HUES6 (cell line): Measurements from ENCODE around the gene TMEM239.

Experiments
- H3K27ac ChIP-seq: 2 replicates; pipeline ENCODE4 v1.7.0; 2013; ENCODE audit warnings: low read depth, mild to moderate bottlenecking, low read length, inconsistent platforms
- H3K27me3 ChIP-seq: 2 replicates; pipeline ENCODE4 v1.6.1; 2013; ENCODE audit warnings: low read length; ENCODE audit not compliant: control insufficient read depth, insufficient read depth
- H3K36me3 ChIP-seq: 2 replicates; pipeline ENCODE4 v1.6.1; 2013; ENCODE audit warnings: low read length; ENCODE audit not compliant: control insufficient read depth, insufficient read depth
- H3K4me1 ChIP-seq: 2 replicates; pipeline ENCODE4 v1.6.1; 2013; ENCODE audit warnings: low read length; ENCODE audit not compliant: control insufficient read depth, insufficient read depth
- H3K4me3 ChIP-seq: 2 replicates; pipeline ENCODE4 v1.5.1; 2013; ENCODE audit warnings: low read depth, low read length
- H3K9ac ChIP-seq: one replicate; pipeline ENCODE4 v1.6.1; 2013; ENCODE audit warnings: mild to moderate bottlenecking, low read length
- H3K9me3 ChIP-seq: 2 replicates; pipeline ENCODE4 v1.6.1; 2013; ENCODE audit warnings: low read depth, low read length; ENCODE audit not compliant: control insufficient read depth, insufficient read depth

Gene TMEM239

DNA sequence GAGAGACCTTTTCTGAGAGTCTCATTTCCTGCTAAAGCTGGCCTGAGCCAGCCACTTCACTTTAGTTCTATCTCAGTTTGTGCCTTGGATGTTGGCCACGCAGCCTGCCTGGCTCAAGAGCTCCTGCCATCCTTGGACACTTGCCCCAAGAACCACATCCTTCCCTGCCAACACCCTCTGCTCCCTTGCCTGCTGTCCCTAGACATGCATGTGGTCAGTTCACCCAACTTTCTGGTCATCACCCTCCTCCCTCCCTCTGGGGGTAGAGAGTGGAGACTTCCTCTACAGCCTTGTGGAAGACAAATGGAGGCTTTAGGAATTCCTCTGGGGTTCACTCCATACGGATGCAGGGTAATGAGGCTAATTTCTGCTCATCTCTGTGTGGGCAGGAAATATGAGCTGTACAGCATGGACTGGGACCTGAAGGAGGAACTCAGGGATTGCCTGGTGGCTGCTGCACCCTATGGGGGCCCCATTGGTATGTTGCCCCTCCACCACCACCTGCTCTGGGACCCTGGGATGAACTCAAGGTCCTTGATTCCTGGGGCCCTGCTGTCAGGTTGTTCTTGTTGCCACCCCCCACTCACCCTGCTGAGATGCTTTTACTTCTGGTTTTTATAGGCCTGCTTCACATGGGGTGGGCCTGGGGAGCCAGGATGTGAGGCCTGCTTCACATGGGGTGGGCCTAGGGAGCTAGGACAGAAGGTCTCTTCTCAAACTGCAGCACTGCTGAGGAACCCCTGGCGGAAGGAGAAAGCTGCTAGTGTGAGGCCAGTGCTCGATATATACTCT lies 43.4 kb downstream of the TMEM239 start:
- Histone ChIP-seq H3K4me3 (no peak overlapping the region), H3K4me1 (no peaks in the 10 kb centered on the region), H3K27ac (no peak overlapping the region), H3K9me3 (no peaks in the 10 kb centered on the region), H3K9ac (peak overlapping the region; percentile 26), H3K27me3 (no peaks in the 10 kb centered on the region), H3K36me3 (peaks cover 16% of the 10 kb centered on the region; the same call in 1 of the 2 replicates)

DNA sequence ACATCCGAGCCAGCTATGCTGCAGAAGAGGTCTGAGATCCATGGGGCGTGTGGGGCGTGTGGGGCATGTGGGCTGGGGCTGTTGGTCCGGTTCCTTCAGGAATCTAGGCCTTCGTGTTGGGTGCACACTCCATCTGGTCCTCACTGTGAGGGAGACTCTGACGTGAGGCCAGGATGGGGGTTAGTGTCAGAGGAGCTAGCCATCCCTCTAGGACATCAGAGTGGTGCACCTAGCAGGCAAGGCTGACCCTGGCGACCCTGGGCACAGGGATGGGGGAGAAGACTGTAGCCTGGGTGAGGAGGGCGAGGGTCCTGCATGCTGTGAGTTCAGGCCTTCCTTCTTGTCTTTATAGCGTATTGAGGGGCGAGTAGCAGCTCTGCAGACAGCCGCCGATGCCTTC lies 48.5 kb downstream of the TMEM239 start:
- Histone ChIP-seq H3K36me3 (peaks cover 33% of the 10 kb centered on the region; the same call in 1 of the 2 replicates), H3K9me3 (no peaks in the 10 kb centered on the region), H3K4me1 (no peaks in the 10 kb centered on the region), H3K27me3 (no peaks in the 10 kb centered on the region), H3K27ac (no peak overlapping the region), H3K4me3 (no peak overlapping the region), H3K9ac (no peak overlapping the region)

DNA sequence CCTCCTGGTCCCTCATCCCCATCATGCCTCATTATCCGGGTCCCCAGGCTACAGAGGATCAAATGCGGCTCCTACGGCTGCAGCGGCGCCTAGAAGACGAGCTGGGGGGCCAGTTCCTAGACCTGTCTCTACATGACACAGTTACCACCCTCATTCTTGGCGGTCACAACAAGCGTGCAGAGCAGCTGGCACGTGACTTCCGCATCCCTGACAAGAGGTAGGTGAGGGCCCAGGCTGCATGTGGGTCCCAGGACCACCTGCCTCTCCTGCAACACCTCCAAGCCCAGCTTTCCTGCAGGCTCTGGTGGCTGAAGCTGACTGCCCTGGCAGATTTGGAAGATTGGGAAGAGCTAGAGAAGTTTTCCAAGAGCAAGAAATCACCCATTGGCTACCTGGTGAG lies 48.9 kb downstream of the TMEM239 start:
- Histone ChIP-seq H3K27ac (no peak overlapping the region), H3K36me3 (peaks cover 30% of the 10 kb centered on the region; the same call in 1 of the 2 replicates), H3K27me3 (no peaks in the 10 kb centered on the region), H3K4me3 (no peak overlapping the region), H3K9me3 (no peaks in the 10 kb centered on the region), H3K4me1 (no peaks in the 10 kb centered on the region), H3K9ac (no peak overlapping the region)

DNA sequence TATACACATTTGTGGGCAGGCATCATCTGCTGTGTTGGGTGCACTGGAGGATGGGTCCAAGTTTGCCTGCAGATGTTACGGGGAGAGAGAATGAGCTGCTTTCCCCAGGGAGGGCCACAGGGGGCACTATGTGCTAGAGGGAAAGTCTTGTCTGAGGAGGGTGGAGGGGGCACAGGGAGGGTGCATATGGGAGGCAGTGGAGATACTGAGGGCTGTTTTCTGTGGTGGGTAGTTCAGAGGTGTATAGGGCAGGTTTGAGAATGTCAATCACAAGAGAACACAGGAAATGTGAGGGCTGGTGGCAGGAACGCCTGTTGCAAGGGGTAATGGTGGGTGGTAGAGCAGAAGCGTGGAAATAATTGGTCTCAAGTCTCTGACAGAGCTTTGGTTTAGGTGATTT lies 49.5 kb downstream of the TMEM239 start:
- Histone ChIP-seq H3K27ac (no peak overlapping the region), H3K9me3 (no peaks in the 10 kb centered on the region), H3K4me1 (peaks cover 2% of the 10 kb centered on the region; the same call in 1 of the 2 replicates), H3K4me3 (no peak overlapping the region), H3K9ac (no peak overlapping the region), H3K27me3 (no peaks in the 10 kb centered on the region), H3K36me3 (peaks cover 29% of the 10 kb centered on the region; the same call in 1 of the 2 replicates)

DNA sequence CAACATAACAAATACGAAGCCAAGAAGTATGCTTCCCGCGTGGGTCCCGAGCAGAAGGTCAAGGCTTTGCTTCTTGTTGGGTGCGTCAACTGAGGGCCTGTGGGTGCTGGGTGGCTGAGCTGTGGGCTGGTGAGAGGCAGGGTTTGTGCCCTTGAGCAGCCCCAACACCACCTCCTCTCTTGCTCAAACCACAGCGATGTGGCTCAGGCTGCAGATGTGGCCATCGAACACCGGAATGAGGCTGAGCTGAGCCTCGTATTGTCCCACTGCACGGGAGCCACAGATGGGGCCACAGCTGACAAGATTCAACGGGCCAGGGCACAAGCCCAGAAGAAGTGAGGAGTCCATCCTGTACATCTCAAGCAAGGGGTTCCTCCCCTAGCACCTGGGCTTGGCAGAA lies 50.1 kb downstream of the TMEM239 start:
- H3K9me3 ChIP-seq: no peaks in the 10 kb centered on the region
- peaks cover 7% of the 10 kb centered on the region; the same call in 1 of the 2 replicates for H3K4me1 ChIP-seq
- no peak overlapping the region for H3K9ac ChIP-seq
- peaks cover 5% of the 10 kb centered on the region for H3K27me3 ChIP-seq
- peaks cover 24% of the 10 kb centered on the region; the same call in 1 of the 2 replicates for H3K36me3 ChIP-seq
- H3K4me3 ChIP-seq: no peak overlapping the region
- no peak overlapping the region for H3K27ac ChIP-seq

DNA sequence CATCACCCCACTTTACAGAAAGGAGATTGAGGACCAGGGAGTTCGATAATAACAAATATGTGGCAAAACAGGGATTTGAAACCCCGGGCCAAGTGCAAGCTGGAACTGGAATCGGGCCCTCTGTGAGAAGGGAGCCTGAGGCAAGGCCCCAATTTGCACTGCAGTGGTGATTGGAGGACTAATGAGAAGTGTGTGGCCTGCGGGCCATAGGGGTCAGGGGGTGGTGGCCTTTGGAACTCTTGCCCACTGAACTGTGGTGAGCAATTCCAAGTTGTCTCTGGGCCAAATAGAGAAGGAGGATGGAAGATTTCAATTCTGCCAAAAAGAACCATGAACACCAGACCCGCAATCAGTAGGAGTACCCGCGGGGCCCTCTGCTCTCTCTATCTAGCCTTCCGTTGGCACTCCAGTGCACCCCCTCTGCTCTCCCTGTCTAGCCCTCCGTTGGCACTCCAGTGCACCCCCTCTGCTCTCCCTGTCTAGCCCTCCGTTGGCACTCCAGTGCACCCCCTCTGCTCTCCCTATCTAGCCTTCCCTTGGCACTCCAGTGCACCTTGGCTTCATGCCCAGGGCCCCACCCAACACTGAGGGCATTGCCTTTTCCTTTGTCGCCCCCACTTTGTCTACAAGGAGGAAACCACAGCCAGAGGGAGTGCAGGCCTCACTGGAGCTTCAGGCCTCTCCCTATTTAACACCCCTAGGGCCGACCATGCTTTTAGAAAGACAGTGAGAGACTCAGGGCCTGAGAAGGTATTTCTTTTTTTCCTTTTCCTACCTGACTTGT lies 51.1 kb downstream of the TMEM239 start:
- Histone ChIP-seq H3K27me3 (peaks cover 15% of the 10 kb centered on the region), H3K4me3 (no peak overlapping the region), H3K36me3 (peaks cover 21% of the 10 kb centered on the region; the same call in 1 of the 2 replicates), H3K4me1 (peaks cover 7% of the 10 kb centered on the region; the same call in 1 of the 2 replicates), H3K9ac (no peak overlapping the region), H3K9me3 (no peaks in the 10 kb centered on the region), H3K27ac (no peak overlapping the region)
